Uterus (tissue), 2 donors: ENCODE data around the gene MMP20.

Experiments used
- CTCF ChIP-seq, 4 experiments: fragments of 200-600 bp in 2 of 4; fragments of 450-650 bp in 2 of 4; sonication (generic) in 2 of 4; IDR thresholded peaks; one replicate each; pipeline ENCODE4 v1.5.1; 2016 to 2019; ENCODE audit warnings: antibody characterized with exemption in 4 of 4, mild to moderate bottlenecking in 2 of 4, moderate library complexity in 1 of 4
- POLR2A ChIP-seq, 2 donors: fragments of 450-650 bp; IDR thresholded peaks; one replicate each; pipeline ENCODE4 v1.6.1; 2016; ENCODE audit warnings: antibody characterized with exemption in 2 of 2, mild to moderate bottlenecking in 1 of 2, moderate library complexity in 1 of 2

- TF ChIP-seq CTCF (IDR thresholded peaks at IDR 0.05): no peak
- TF ChIP-seq POLR2A (IDR thresholded peaks at IDR 0.05): no peak
Measured at GRCh38 chr11:102613450-102613849, 11.7 kb downstream of the MMP20 start.
